ENCODE measurements around the gene PATJ.

Gene PATJ

GRCh38 chr1:61898658-61899057, 156.4 kb downstream of the PATJ start:
- no peak overlapping the region for H3K4me3 ChIP-seq (ENCODE audit: control insufficient read depth, low read depth, low read length)
- TF ChIP-seq, protein P1, sequence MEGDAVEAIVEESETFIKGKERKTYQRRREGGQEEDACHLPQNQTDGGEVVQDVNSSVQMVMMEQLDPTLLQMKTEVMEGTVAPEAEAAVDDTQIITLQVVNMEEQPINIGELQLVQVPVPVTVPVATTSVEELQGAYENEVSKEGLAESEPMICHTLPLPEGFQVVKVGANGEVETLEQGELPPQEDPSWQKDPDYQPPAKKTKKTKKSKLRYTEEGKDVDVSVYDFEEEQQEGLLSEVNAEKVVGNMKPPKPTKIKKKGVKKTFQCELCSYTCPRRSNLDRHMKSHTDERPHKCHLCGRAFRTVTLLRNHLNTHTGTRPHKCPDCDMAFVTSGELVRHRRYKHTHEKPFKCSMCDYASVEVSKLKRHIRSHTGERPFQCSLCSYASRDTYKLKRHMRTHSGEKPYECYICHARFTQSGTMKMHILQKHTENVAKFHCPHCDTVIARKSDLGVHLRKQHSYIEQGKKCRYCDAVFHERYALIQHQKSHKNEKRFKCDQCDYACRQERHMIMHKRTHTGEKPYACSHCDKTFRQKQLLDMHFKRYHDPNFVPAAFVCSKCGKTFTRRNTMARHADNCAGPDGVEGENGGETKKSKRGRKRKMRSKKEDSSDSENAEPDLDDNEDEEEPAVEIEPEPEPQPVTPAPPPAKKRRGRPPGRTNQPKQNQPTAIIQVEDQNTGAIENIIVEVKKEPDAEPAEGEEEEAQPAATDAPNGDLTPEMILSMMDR (IDR thresholded peaks at IDR 0.05; ENCODE audit: control insufficient read depth, insufficient read depth, low read depth, low read length, missing control alignments) = no peak
- DNase-seq (ENCODE audit: low read depth) = no peak

- no peak for DNase-seq (ENCODE audit: low read depth)
- TF ChIP-seq, protein P1 (IDR thresholded peaks at IDR 0.05; ENCODE audit: control insufficient read depth, insufficient read depth, low read depth, low read length, missing control alignments) = no peak
Observed at GRCh38 chr1:61904354-61904753, 162.1 kb downstream of the PATJ start.

GRCh38 chr1:61907102-61907501, 164.8 kb downstream of the PATJ start:
- TF ChIP-seq, protein P1 (IDR thresholded peaks at IDR 0.05; ENCODE audit: control insufficient read depth, insufficient read depth, low read depth, low read length, missing control alignments) = no peak

More at GRCh38 chr1:61904354-61904753, 162.1 kb downstream of the PATJ start:
- no peak overlapping the region for H3K4me3 ChIP-seq (ENCODE audit: control insufficient read depth, low read depth, low read length)

GRCh38 chr1:61910035-61910434, 167.8 kb downstream of the PATJ start:
- TF ChIP-seq, protein P1 (IDR thresholded peaks at IDR 0.05; ENCODE audit: control insufficient read depth, insufficient read depth, low read depth, low read length, missing control alignments) = no peak
- no peak for DNase-seq (ENCODE audit: low read depth)

More at GRCh38 chr1:61907102-61907501, 164.8 kb downstream of the PATJ start:
- DNase-seq (ENCODE audit: low read depth) = no peak
- no peak overlapping the region for H3K4me3 ChIP-seq (ENCODE audit: control insufficient read depth, low read depth, low read length)

GRCh38 chr1:61914823-61915482, 172.7 kb downstream of the PATJ start:
- DNase-seq (ENCODE audit: low read depth) = no peak
- H3K4me3 ChIP-seq (ENCODE audit: control insufficient read depth, low read depth, low read length) = no peak overlapping the region
- TF ChIP-seq, protein P1 (IDR thresholded peaks at IDR 0.05; ENCODE audit: control insufficient read depth, insufficient read depth, low read depth, low read length, missing control alignments) = no peak

More at GRCh38 chr1:61910035-61910434, 167.8 kb downstream of the PATJ start:
- H3K4me3 ChIP-seq (ENCODE audit: control insufficient read depth, low read depth, low read length) = no peak overlapping the region

GRCh38 chr1:61921435-61921834, 179.2 kb downstream of the PATJ start:
- no peak for DNase-seq (ENCODE audit: low read depth)
- TF ChIP-seq, protein P1 (IDR thresholded peaks at IDR 0.05; ENCODE audit: control insufficient read depth, insufficient read depth, low read depth, low read length, missing control alignments) = peak; percentile 20
- H3K4me3 ChIP-seq (ENCODE audit: control insufficient read depth, low read depth, low read length) = no peak overlapping the region
